Brain microvascular endothelial cell (primary cell): ENCODE data around the gene PARP9.
A peak's percentile ranks its signal among the peaks of the same experiment; 100 is the strongest.

Experiments
- DNase-seq: peaks from one replicate; pipeline ENCODE4 v3.0.0-alpha.2; 2020
- H3K27ac ChIP-seq: fragments of 250-450 bp; sonication (Bioruptor Pico); 2 replicates; pipeline ENCODE4 v1.5.1; 2020; ENCODE audit warnings: mild to moderate bottlenecking, moderate library complexity
- H3K27me3 ChIP-seq: fragments of 250-450 bp; sonication (Bioruptor Pico); replicated peaks from 2 replicates; pipeline ENCODE4 v1.5.1; 2020; ENCODE audit warnings: mild to moderate bottlenecking
- H3K36me3 ChIP-seq: fragments of 250-450 bp; sonication (Bioruptor Pico); replicated peaks from 2 replicates; pipeline ENCODE4 v1.5.1; 2020; ENCODE audit warnings: mild to moderate bottlenecking
- H3K4me3 ChIP-seq: 2 replicates; pipeline ENCODE4 v1.5.1; 2011; ENCODE audit warnings: low read depth, mild to moderate bottlenecking, control low read depth, low read length, moderate library complexity
- in situ Hi-C: cut with HindIII; loops from 2 replicates; pipeline ENCODE4 v1.10.0; 2017; ENCODE audit warnings: low sequenced_read_pairs, low pct_ligation_motif_present
- TF ChIP-seq, protein P1 (sequence below): IDR thresholded peaks from 2 replicates; pipeline ENCODE4 v1.5.1; 2011; ENCODE audit warnings: low read depth, mild to moderate bottlenecking, moderate library complexity, low read length, control low read depth, inconsistent platforms; ENCODE audit errors: missing control alignments

PARP9 gene

DNA sequence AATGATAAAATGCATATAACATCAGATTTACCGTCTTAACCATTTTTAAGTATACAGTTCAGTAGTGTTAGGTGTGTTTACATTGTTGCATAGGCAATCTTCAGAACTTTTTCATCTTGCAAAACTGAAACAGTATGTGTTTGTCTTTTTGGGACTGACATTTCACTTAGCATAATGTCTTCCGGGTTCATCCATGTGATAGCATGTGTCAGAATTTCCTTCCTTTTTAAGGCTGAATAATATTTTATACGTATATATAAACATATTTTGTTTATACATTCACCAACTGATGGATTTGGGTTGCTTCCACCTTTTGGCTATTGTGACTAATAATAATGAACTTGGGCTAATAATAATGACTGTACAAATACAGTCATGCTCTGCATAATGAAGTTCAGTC lies 16.4 kb upstream of the PARP9 start:
- Histone ChIP-seq H3K4me3 (no peak overlapping the region), H3K27me3 (no peaks in the 10 kb centered on the region), H3K36me3 (no peaks in the 10 kb centered on the region), H3K27ac (no peak overlapping the region)
- TF ChIP-seq, protein P1, sequence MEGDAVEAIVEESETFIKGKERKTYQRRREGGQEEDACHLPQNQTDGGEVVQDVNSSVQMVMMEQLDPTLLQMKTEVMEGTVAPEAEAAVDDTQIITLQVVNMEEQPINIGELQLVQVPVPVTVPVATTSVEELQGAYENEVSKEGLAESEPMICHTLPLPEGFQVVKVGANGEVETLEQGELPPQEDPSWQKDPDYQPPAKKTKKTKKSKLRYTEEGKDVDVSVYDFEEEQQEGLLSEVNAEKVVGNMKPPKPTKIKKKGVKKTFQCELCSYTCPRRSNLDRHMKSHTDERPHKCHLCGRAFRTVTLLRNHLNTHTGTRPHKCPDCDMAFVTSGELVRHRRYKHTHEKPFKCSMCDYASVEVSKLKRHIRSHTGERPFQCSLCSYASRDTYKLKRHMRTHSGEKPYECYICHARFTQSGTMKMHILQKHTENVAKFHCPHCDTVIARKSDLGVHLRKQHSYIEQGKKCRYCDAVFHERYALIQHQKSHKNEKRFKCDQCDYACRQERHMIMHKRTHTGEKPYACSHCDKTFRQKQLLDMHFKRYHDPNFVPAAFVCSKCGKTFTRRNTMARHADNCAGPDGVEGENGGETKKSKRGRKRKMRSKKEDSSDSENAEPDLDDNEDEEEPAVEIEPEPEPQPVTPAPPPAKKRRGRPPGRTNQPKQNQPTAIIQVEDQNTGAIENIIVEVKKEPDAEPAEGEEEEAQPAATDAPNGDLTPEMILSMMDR = no peak
- DNase-seq = no peak
- in situ Hi-C loops = no loop called here

DNA sequence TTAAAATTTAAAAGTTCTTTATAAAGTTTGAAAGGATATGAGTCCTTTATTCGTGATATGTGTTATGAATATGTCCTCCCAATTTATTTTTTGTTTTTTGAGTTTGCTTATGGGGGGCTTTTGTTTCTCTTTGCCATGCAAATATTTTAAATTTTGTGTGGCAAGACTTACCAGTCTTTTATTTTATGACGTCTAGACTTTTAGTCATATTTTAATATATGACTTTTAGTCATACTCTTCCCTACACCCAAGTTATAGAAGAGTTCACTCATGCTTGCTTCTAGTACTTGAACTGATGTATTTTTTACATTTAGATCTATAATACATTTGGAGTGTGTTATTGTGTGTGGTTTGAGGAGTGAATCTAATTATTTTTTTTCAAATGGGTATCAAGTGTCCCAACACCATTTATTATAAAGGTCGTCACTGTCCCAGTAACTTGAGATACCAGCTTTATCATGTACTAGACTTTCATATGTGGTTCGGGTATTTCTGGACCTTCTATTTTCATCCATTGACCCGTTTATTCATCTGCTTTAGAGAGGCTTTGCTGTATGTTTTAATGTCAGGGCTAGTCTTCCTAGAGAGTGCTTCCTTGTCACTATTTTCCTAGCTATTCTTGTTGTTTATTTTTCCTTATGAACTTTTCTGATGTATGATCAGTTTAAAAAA lies 14.1 kb upstream of the PARP9 start:
- no peak for DNase-seq
- Histone ChIP-seq H3K27ac (no peak overlapping the region), H3K27me3 (no peaks in the 10 kb centered on the region), H3K4me3 (peak overlapping the region; percentile 61), H3K36me3 (no peaks in the 10 kb centered on the region)
- in situ Hi-C loops = no loop called here
- TF ChIP-seq, protein P1 = no peak

DNA sequence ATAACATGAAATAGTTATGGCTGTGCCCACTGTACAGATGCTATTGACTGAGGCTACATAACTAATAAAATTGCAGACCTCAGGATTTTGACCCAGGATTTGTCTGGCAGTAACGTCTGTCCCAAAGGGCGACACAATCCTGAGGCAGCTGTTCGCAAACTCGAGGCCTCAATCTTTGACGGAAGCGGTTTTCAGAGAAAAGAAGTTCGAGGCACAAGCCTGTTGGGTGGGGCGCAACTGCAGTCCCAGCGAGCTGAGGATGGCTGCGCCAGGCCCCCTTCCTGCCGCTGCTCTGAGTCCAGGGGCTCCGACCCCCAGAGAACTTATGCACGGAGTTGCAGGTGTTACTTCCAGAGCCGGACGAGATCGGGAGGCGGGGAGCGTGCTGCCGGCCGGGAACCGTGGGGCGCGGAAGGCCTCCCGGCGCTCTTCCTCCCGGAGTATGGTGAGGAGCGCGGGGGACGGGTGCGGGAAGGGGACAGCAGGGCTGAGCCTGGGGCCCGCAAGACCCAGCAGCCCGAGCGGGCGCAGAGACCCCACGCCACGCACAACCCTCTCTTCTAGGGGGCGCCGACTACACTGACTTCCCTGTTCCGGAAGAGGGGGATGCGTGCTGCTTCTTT lies 13.4 kb upstream of the PARP9 start, which contains the start of gene PARP15:
TSS of gene PARP15 (plus strand) at position 242 of the 623 bp plus-strand sequence. CDS start at position 260, 18 bp downstream.
- TF ChIP-seq, protein P1 = peak; percentile 34
- no peak for DNase-seq
- H3K4me3 ChIP-seq = peak within 1 kb of the TSS; percentile 61
- H3K27ac ChIP-seq = no peak within 1 kb of the TSS
- no peaks in the 10 kb centered on the region for H3K27me3 ChIP-seq
- in situ Hi-C loops = no loop called here
- no peaks in the 10 kb centered on the region for H3K36me3 ChIP-seq

DNA sequence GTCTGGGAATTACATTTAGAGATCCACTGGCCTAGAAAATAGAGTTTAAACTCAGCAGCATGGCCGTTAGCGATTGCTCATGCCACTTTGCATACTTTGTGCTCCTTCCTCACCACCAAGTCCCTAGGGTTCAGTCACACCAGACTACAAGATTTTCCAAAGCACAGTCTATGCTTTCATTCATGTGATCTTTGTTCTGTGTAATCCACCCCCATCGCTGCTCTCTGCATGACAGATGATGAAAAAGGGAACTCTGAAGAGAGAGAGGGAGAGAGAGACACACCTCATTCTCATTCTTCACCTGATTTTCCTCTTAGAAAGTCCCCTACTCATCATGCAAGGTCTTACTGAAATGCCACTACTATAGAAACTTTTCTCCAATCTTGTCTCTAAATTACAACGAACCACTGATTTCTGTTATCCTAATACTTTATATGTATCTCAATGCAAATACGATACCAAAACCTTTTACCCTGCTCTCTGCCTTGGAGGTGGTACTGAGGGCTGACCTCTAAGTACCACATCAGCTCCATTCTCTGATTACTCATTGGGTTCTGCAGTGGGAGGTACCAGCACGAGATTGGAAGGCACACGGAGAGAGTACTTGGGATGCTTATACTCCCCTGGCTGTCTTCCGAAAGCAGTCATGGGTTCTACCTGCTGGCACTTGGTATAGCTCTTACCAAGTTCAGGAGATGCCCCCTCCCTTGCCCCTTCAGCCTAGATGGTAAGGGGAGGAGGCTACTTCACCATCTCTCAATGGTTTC lies 12.3 kb upstream of the PARP9 start:
- H3K36me3 ChIP-seq = peaks cover 4% of the 10 kb centered on the region
- in situ Hi-C loops = no loop called here
- TF ChIP-seq, protein P1 = no peak
- no peak for DNase-seq
- H3K27me3 ChIP-seq = no peaks in the 10 kb centered on the region
- no peak overlapping the region for H3K4me3 ChIP-seq
- no peak overlapping the region for H3K27ac ChIP-seq

DNA sequence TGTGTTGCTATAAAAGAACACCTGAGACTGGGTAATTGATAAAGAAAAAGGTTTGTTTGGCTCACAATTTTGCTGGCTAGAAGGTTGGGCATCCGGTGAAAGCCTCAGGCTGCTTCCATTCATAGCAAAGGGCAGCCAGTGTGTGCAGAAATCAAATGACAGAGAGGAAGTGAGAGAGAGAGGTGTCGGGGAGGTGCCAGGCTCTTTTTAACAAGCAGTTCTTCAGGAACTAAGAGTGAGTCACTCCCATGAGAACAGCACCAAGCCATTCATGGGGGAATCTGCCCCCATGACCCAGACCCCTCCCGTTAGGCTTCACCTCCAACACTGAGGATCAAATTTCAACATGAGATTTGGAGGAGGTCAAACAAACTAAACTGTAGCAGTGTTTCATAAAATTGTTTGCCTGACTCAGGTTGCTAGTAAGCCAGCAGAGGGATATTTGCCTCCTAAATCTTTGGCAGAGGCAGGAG lies 8.9 kb upstream of the PARP9 start:
- no peak for DNase-seq
- no peak overlapping the region for H3K27ac ChIP-seq
- TF ChIP-seq, protein P1 = no peak
- peaks cover 27% of the 10 kb centered on the region for H3K36me3 ChIP-seq
- no peak overlapping the region for H3K4me3 ChIP-seq
- no peaks in the 10 kb centered on the region for H3K27me3 ChIP-seq
- in situ Hi-C loops = no loop called here
